Activated CD4-positive, alpha-beta memory T cell treated with anti-CD3 and anti-CD28 coated beads for 36 hours (primary cell): ENCODE results near the gene KIRREL1. TPM values are rescaled to one million over a fixed set of nuclear protein-coding genes. Genes with fewer than 3 reads are reported as not detected.
A peak's percentile ranks its signal among the peaks of the same experiment; 100 is the strongest.

Experiments used
- CTCF ChIA-PET: fragments of 350-600 bp; sonication (Branson Sonifier 250); formaldehyde crosslinking; loops from one replicate; lab custom pipeline; 2021; ENCODE audit warnings: antibody characterized with exemption, inconsistent platforms; lab: Charles Lee
- POLR2A ChIA-PET: fragments of 350-600 bp; sonication (Branson Sonifier 250); formaldehyde crosslinking; loops from one replicate; lab custom pipeline; 2021; ENCODE audit warnings: antibody characterized with exemption; lab: Charles Lee
- DNase-seq: peaks from one replicate; pipeline ENCODE4 v3.0.0-alpha.2; 2020
- H3K27ac Mint-ChIP-seq: one replicate; pipeline ENCODE4 v1.8.0; 2021; ENCODE audit warnings: mixed read lengths
- H3K27me3 Mint-ChIP-seq: one replicate; pipeline ENCODE4 v1.8.0; 2021; ENCODE audit warnings: mixed read lengths
- H3K36me3 Mint-ChIP-seq: one replicate; pipeline ENCODE4 v1.8.0; 2021; ENCODE audit warnings: mixed read lengths
- H3K4me1 Mint-ChIP-seq: one replicate; pipeline ENCODE4 v1.8.0; 2021; ENCODE audit warnings: low read depth, mixed read lengths
- H3K4me3 Mint-ChIP-seq: one replicate; pipeline ENCODE4 v1.8.0; 2021; ENCODE audit warnings: mild to moderate bottlenecking, mixed read lengths
- H3K9me3 Mint-ChIP-seq: one replicate; pipeline ENCODE4 v1.8.0; 2021; ENCODE audit warnings: mixed read lengths
- intact Hi-C: fragments of 100-400 bp; cut with micrococcal nuclease; formaldehyde crosslinking; loops from one replicate; pipeline ENCODE4 v1.15.1; 2023
- total RNA-seq, 2 experiments: library from RNA; stranded (reverse); gene quantifications; one replicate each; pipeline ENCODE4 v1.2.3, GENCODE V29; 2021

Gene KIRREL1
- total RNA-seq, 2 experiments from 2014 or later, result not detected

- H3K4me1 Mint-ChIP-seq, result peaks cover 21% of the 10 kb centered on the region
- no peak overlapping the region for H3K4me3 Mint-ChIP-seq
- H3K9me3 Mint-ChIP-seq, result no peaks in the 10 kb centered on the region
- H3K36me3 Mint-ChIP-seq, result no peaks in the 10 kb centered on the region
- CTCF ChIA-PET, result interaction anchor here (1.9 kb wide), 1 partner anchor 22 kb away, joined by 7 read pairs; no protein-coding TSS in a partner anchor
- POLR2A ChIA-PET, result no interaction called here
- no peak for DNase-seq
- no peak overlapping the region for H3K27ac Mint-ChIP-seq
- intact Hi-C loops, result no loop called here
- no peaks in the 10 kb centered on the region for H3K27me3 Mint-ChIP-seq
These were observed 153.3 kb downstream of the KIRREL1 start for GRCh38 chr1:158146739-158147138.

GRCh38 chr1:158147401-158147800, 154.0 kb downstream of the KIRREL1 start:
- no peaks in the 10 kb centered on the region for H3K9me3 Mint-ChIP-seq
- H3K36me3 Mint-ChIP-seq, result no peaks in the 10 kb centered on the region
- no peak overlapping the region for H3K4me3 Mint-ChIP-seq
- intact Hi-C loops, result no loop called here
- CTCF ChIA-PET, result no interaction called here
- H3K27me3 Mint-ChIP-seq, result no peaks in the 10 kb centered on the region
- no peak for DNase-seq
- H3K27ac Mint-ChIP-seq, result no peak overlapping the region
- POLR2A ChIA-PET, result no interaction called here
- H3K4me1 Mint-ChIP-seq, result peaks cover 21% of the 10 kb centered on the region

GRCh38 chr1:158147869-158148268, 154.4 kb downstream of the KIRREL1 start:
- Mint-ChIP-seq H3K9me3 (no peaks in the 10 kb centered on the region), H3K27me3 (peaks cover 1% of the 10 kb centered on the region), H3K4me1 (peaks cover 21% of the 10 kb centered on the region), H3K27ac (no peak overlapping the region), H3K4me3 (no peak overlapping the region), H3K36me3 (no peaks in the 10 kb centered on the region)
- intact Hi-C loops, result no loop called here
- CTCF ChIA-PET, result no interaction called here
- POLR2A ChIA-PET, result no interaction called here
- no peak for DNase-seq

- no peak overlapping the region for H3K27ac Mint-ChIP-seq
- intact Hi-C loops, result no loop called here
- no peaks in the 10 kb centered on the region for H3K36me3 Mint-ChIP-seq
- CTCF ChIA-PET, result interaction anchor here (1.2 kb wide), 1 partner anchor 23 kb away, joined by 5 read pairs; no protein-coding TSS in a partner anchor
- POLR2A ChIA-PET, result no interaction called here
- no peaks in the 10 kb centered on the region for H3K9me3 Mint-ChIP-seq
- H3K27me3 Mint-ChIP-seq, result peaks cover 2% of the 10 kb centered on the region
- H3K4me3 Mint-ChIP-seq, result peak overlapping the region; percentile 80
- DNase-seq, result no peak
- peaks cover 21% of the 10 kb centered on the region for H3K4me1 Mint-ChIP-seq
These were observed 155.0 kb downstream of the KIRREL1 start for GRCh38 chr1:158148468-158148867.

- H3K36me3 Mint-ChIP-seq, result no peaks in the 10 kb centered on the region
- peak overlapping the region; percentile 80 for H3K4me3 Mint-ChIP-seq
- ChIA-PET CTCF (interaction anchor here (1.2 kb wide), 1 partner anchor 24 kb away, joined by 5 read pairs; no protein-coding TSS in a partner anchor), POLR2A (no interaction called here)
- intact Hi-C loops, result no loop called here
- H3K9me3 Mint-ChIP-seq, result no peaks in the 10 kb centered on the region
- peaks cover 21% of the 10 kb centered on the region for H3K4me1 Mint-ChIP-seq
- peaks cover 4% of the 10 kb centered on the region for H3K27me3 Mint-ChIP-seq
- DNase-seq, result no peak
- H3K27ac Mint-ChIP-seq, result no peak overlapping the region
These were observed 155.7 kb downstream of the KIRREL1 start for GRCh38 chr1:158149175-158149574.

Other genes starting within 250 kb of the KIRREL1 start
- gene FCRL2, start 216.5 kb upstream of the KIRREL1 start, total RNA-seq, result not detected
- not detected for gene FCRL1, start 173.5 kb upstream of the KIRREL1 start, total RNA-seq
- gene CD5L, start 151.8 kb upstream of the KIRREL1 start, total RNA-seq, result not detected
- gene CD1D, start 187.2 kb downstream of the KIRREL1 start, total RNA-seq, result not detected